Measurements from ENCODE around the gene COL25A1.

COL25A1 gene

GRCh38 chr4:109020861-109021260, 281.6 kb downstream of the COL25A1 start:
- Histone ChIP-seq H3K4me1 (ENCODE audit: low read length) (peaks cover 6% of the 10 kb centered on the region), H3K27ac (ENCODE audit: low read length) (no peak overlapping the region), H3K36me3 (replicated peaks; ENCODE audit: low read depth, low read length) (no peaks in the 10 kb centered on the region), H3K79me2 (ENCODE audit: low read length) (no peaks in the 10 kb centered on the region), H3K9ac (ENCODE audit: low read length) (no peak overlapping the region), H2AFZ (ENCODE audit: low read depth, low read length) (no peak overlapping the region), H4K20me1 (ENCODE audit: insufficient read depth, low read length) (no peaks in the 10 kb centered on the region), H3K27me3 (ENCODE audit: low read depth, low read length) (no peaks in the 10 kb centered on the region), H3K4me2 (ENCODE audit: low read length) (no peak overlapping the region), H3K9me3 (ENCODE audit: insufficient read depth, low read length) (peaks cover 2% of the 10 kb centered on the region; the same call in 1 of the 2 replicates), H3K4me3 (ENCODE audit: low read length) (no peak overlapping the region)
- TF ChIP-seq CTCF (IDR thresholded peaks at IDR 0.05; ENCODE audit: low read depth, low read length) (no peak), EZH2phosphoT487 (IDR thresholded peaks at IDR 0.05; ENCODE audit: low read depth) (no peak)

GRCh38 chr4:109016200-109016599, 286.3 kb downstream of the COL25A1 start:
- no peak overlapping the region for H3K27ac ChIP-seq (ENCODE audit: low read length)
- H3K4me2 ChIP-seq (ENCODE audit: low read length), result no peak overlapping the region
- H3K36me3 ChIP-seq (replicated peaks; ENCODE audit: low read depth, low read length), result no peaks in the 10 kb centered on the region
- no peaks in the 10 kb centered on the region for H4K20me1 ChIP-seq (ENCODE audit: insufficient read depth, low read length)
- no peak overlapping the region for H2AFZ ChIP-seq (ENCODE audit: low read depth, low read length)
- H3K4me3 ChIP-seq (ENCODE audit: low read length), result no peak overlapping the region
- H3K4me1 ChIP-seq (ENCODE audit: low read length), result no peaks in the 10 kb centered on the region
- H3K9ac ChIP-seq (ENCODE audit: low read length), result no peak overlapping the region
- no peaks in the 10 kb centered on the region for H3K27me3 ChIP-seq (ENCODE audit: low read depth, low read length)
- no peaks in the 10 kb centered on the region for H3K79me2 ChIP-seq (ENCODE audit: low read length)
- H3K9me3 ChIP-seq (ENCODE audit: insufficient read depth, low read length), result no peaks in the 10 kb centered on the region; the same call in 1 of the 2 replicates
- TF ChIP-seq CTCF (IDR thresholded peaks at IDR 0.05; ENCODE audit: low read depth, low read length), result no peak
- no peak for TF ChIP-seq EZH2phosphoT487 (IDR thresholded peaks at IDR 0.05; ENCODE audit: low read depth)

- Histone ChIP-seq H3K9me3 (ENCODE audit: insufficient read depth, low read length) (no peaks in the 10 kb centered on the region), H3K79me2 (ENCODE audit: low read length) (no peaks in the 10 kb centered on the region), H3K9ac (ENCODE audit: low read length) (no peak overlapping the region), H3K4me3 (ENCODE audit: low read length) (no peak overlapping the region), H3K36me3 (replicated peaks; ENCODE audit: low read depth, low read length) (no peaks in the 10 kb centered on the region), H4K20me1 (ENCODE audit: insufficient read depth, low read length) (no peaks in the 10 kb centered on the region), H3K4me1 (ENCODE audit: low read length) (no peaks in the 10 kb centered on the region), H2AFZ (ENCODE audit: low read depth, low read length) (no peak overlapping the region), H3K4me2 (ENCODE audit: low read length) (no peak overlapping the region), H3K27me3 (ENCODE audit: low read depth, low read length) (no peaks in the 10 kb centered on the region), H3K27ac (ENCODE audit: low read length) (no peak overlapping the region)
- no peak for TF ChIP-seq EZH2phosphoT487 (IDR thresholded peaks at IDR 0.05; ENCODE audit: low read depth)
- TF ChIP-seq CTCF (IDR thresholded peaks at IDR 0.05; ENCODE audit: low read depth, low read length), result no peak
Measured at GRCh38 chr4:109015413-109015810, 287.0 kb downstream of the COL25A1 start.

- H3K36me3 ChIP-seq (replicated peaks; ENCODE audit: low read depth, low read length), result no peaks in the 10 kb centered on the region
- H3K79me2 ChIP-seq (ENCODE audit: low read length), result no peaks in the 10 kb centered on the region
- H3K9ac ChIP-seq (ENCODE audit: low read length), result no peak overlapping the region
- no peaks in the 10 kb centered on the region for H4K20me1 ChIP-seq (ENCODE audit: insufficient read depth, low read length)
- H3K4me3 ChIP-seq (ENCODE audit: low read length), result no peak overlapping the region
- no peak overlapping the region for H3K4me2 ChIP-seq (ENCODE audit: low read length)
- TF ChIP-seq CTCF (IDR thresholded peaks at IDR 0.05; ENCODE audit: low read depth, low read length) (no peak), EZH2phosphoT487 (IDR thresholded peaks at IDR 0.05; ENCODE audit: low read depth) (no peak)
- no peak overlapping the region for H3K27ac ChIP-seq (ENCODE audit: low read length)
- no peak overlapping the region for H2AFZ ChIP-seq (ENCODE audit: low read depth, low read length)
- H3K4me1 ChIP-seq (ENCODE audit: low read length), result no peaks in the 10 kb centered on the region
- H3K27me3 ChIP-seq (ENCODE audit: low read depth, low read length), result no peaks in the 10 kb centered on the region
- H3K9me3 ChIP-seq (ENCODE audit: insufficient read depth, low read length), result no peaks in the 10 kb centered on the region
Measured at GRCh38 chr4:109014593-109015412, 287.7 kb downstream of the COL25A1 start.
